ENCODE data around the gene LBR. TPM values are rescaled to one million over a fixed set of nuclear protein-coding genes. Genes with fewer than 3 reads are reported as not detected.
"Not testable (repeated sequence)": the region's sequence is repeated elsewhere in the genome, so short reads cannot be mapped to it uniquely, and the experiment has no call there.

Gene LBR
- total RNA-seq, 2 donors from 2014 or later: 49.8 to 72.3 TPM

- Mint-ChIP-seq H3K4me3 (no peak overlapping the region), H3K9me3 (no peaks in the 10 kb centered on the region), H3K4me1 (no peaks in the 10 kb centered on the region), H3K36me3 (ENCODE audit: low read depth) (peaks cover 36% of the 10 kb centered on the region), H3K27ac (no peak overlapping the region), H3K27me3 (ENCODE audit: insufficient read depth) (peaks cover 4% of the 10 kb centered on the region)
- Histone ChIP-seq H3K36me3 (ENCODE audit: control insufficient read depth, insufficient read depth, low read length) (peaks cover 42% of the 10 kb centered on the region), H3K27ac (ENCODE audit: low read depth, low read length) (no peak overlapping the region), H3K9ac (ENCODE audit: extremely low read depth, low read length, poor library complexity, severe bottlenecking) (no peak overlapping the region), H3K4me1 (ENCODE audit: control insufficient read depth, insufficient read depth, low read length) (no peaks in the 10 kb centered on the region), H3K9me3 (ENCODE audit: control insufficient read depth, low read length) (no peaks in the 10 kb centered on the region), H3K27me3 (ENCODE audit: control insufficient read depth, insufficient read depth, low read length, poor library complexity, severe bottlenecking) (no peaks in the 10 kb centered on the region), H3K4me3 (ENCODE audit: low read length) (no peak overlapping the region)
- TF ChIP-seq CTCF (conservative IDR thresholded peaks at IDR 0.05): no peak
- no peak for DNase-seq
- 86 to 99% methylated on average over 1 to 2 of the region's 2 CpGs for WGBS, 2 experiments (ENCODE audit: insufficient coverage in 1 of 2, insufficient read length in 1 of 2)
These were observed 31.5 kb downstream of the LBR start for GRCh38 chr1:225396357-225396756.

GRCh38 chr1:225389843-225390242, 38.0 kb downstream of the LBR start:
- Mint-ChIP-seq H3K27me3 (ENCODE audit: insufficient read depth) (peaks cover 17% of the 10 kb centered on the region), H3K4me3 (no peak overlapping the region), H3K36me3 (ENCODE audit: low read depth) (peaks cover 2% of the 10 kb centered on the region), H3K9me3 (no peaks in the 10 kb centered on the region), H3K4me1 (peaks cover 4% of the 10 kb centered on the region), H3K27ac (no peak overlapping the region)
- no peak for DNase-seq
- Histone ChIP-seq H3K36me3 (ENCODE audit: control insufficient read depth, insufficient read depth, low read length) (no peaks in the 10 kb centered on the region), H3K27ac (ENCODE audit: low read depth, low read length) (no peak overlapping the region), H3K27me3 (ENCODE audit: control insufficient read depth, insufficient read depth, low read length, poor library complexity, severe bottlenecking) (no peaks in the 10 kb centered on the region), H3K9me3 (ENCODE audit: control insufficient read depth, low read length) (no peaks in the 10 kb centered on the region), H3K4me1 (ENCODE audit: control insufficient read depth, insufficient read depth, low read length) (no peaks in the 10 kb centered on the region), H3K4me3 (ENCODE audit: low read length) (no peak overlapping the region), H3K9ac (ENCODE audit: extremely low read depth, low read length, poor library complexity, severe bottlenecking) (no peak overlapping the region)
- TF ChIP-seq CTCF (conservative IDR thresholded peaks at IDR 0.05): no peak
- WGBS, 2 experiments (ENCODE audit: insufficient coverage in 1 of 2, insufficient read length in 1 of 2): 92 to 100% methylated on average over 2 to 4 of the region's 4 CpGs

- no peaks in the 10 kb centered on the region for H3K36me3 Mint-ChIP-seq (ENCODE audit: low read depth)
- H3K4me1 Mint-ChIP-seq: peaks cover 4% of the 10 kb centered on the region
- Histone ChIP-seq H3K9ac (ENCODE audit: extremely low read depth, low read length, poor library complexity, severe bottlenecking) (no peak overlapping the region), H3K9me3 (ENCODE audit: control insufficient read depth, low read length) (no peaks in the 10 kb centered on the region), H3K27me3 (ENCODE audit: control insufficient read depth, insufficient read depth, low read length, poor library complexity, severe bottlenecking) (no peaks in the 10 kb centered on the region), H3K27ac (ENCODE audit: low read depth, low read length) (no peak overlapping the region), H3K36me3 (ENCODE audit: control insufficient read depth, insufficient read depth, low read length) (no peaks in the 10 kb centered on the region), H3K4me1 (ENCODE audit: control insufficient read depth, insufficient read depth, low read length) (no peaks in the 10 kb centered on the region), H3K4me3 (ENCODE audit: low read length) (no peak overlapping the region)
- DNase-seq: no peak
- no peak overlapping the region for H3K4me3 Mint-ChIP-seq
- no peak for TF ChIP-seq CTCF (conservative IDR thresholded peaks at IDR 0.05)
- WGBS, 2 experiments (ENCODE audit: insufficient coverage in 1 of 2, insufficient read length in 1 of 2): 92 to 94% methylated on average over 4 of the region's 4 CpGs
- H3K27me3 Mint-ChIP-seq (ENCODE audit: insufficient read depth): peaks cover 27% of the 10 kb centered on the region
- H3K9me3 Mint-ChIP-seq: no peaks in the 10 kb centered on the region
- no peak overlapping the region for H3K27ac Mint-ChIP-seq
These were observed 39.5 kb downstream of the LBR start for GRCh38 chr1:225388372-225388771.

GRCh38 chr1:225386860-225387259, 41.0 kb downstream of the LBR start:
- not testable (repeated sequence) for H3K4me3 Mint-ChIP-seq
- 90% methylated on average over 3 of the region's 3 CpGs; no CpG with 5 or more reads in 1 of the 2 experiments for WGBS, 2 experiments (ENCODE audit: insufficient coverage in 1 of 2, insufficient read length in 1 of 2)

More at GRCh38 chr1:225386860-225387259, 41.0 kb downstream of the LBR start:
- not testable (repeated sequence) for H3K27ac Mint-ChIP-seq; DNase-seq; H3K36me3 Mint-ChIP-seq (ENCODE audit: low read depth); H3K9ac ChIP-seq (ENCODE audit: extremely low read depth, low read length, poor library complexity, severe bottlenecking); H3K4me3 ChIP-seq (ENCODE audit: low read length); H3K9me3 ChIP-seq (ENCODE audit: control insufficient read depth, low read length); H3K4me1 ChIP-seq (ENCODE audit: control insufficient read depth, insufficient read depth, low read length); H3K9me3 Mint-ChIP-seq; H3K36me3 ChIP-seq (ENCODE audit: control insufficient read depth, insufficient read depth, low read length); H3K27me3 ChIP-seq (ENCODE audit: control insufficient read depth, insufficient read depth, low read length, poor library complexity, severe bottlenecking); H3K4me1 Mint-ChIP-seq; H3K27ac ChIP-seq (ENCODE audit: low read depth, low read length)
- peaks cover 32% of the 10 kb centered on the region for H3K27me3 Mint-ChIP-seq (ENCODE audit: insufficient read depth)

Measured in endodermal cell (in vitro differentiated cells).